NCI-H1694 treated with DMSO at 0.1 percent for 48 hours (cell line): ENCODE data around the gene SNX25.
"Not testable (repeated sequence)": the region's sequence is repeated elsewhere in the genome, so short reads cannot be mapped to it uniquely, and the experiment has no call there.

Source experiments
- DNase-seq: peaks from one replicate; lab custom pipeline; 2025; lab: John Stamatoyannopoulos, UW

Gene SNX25

DNA sequence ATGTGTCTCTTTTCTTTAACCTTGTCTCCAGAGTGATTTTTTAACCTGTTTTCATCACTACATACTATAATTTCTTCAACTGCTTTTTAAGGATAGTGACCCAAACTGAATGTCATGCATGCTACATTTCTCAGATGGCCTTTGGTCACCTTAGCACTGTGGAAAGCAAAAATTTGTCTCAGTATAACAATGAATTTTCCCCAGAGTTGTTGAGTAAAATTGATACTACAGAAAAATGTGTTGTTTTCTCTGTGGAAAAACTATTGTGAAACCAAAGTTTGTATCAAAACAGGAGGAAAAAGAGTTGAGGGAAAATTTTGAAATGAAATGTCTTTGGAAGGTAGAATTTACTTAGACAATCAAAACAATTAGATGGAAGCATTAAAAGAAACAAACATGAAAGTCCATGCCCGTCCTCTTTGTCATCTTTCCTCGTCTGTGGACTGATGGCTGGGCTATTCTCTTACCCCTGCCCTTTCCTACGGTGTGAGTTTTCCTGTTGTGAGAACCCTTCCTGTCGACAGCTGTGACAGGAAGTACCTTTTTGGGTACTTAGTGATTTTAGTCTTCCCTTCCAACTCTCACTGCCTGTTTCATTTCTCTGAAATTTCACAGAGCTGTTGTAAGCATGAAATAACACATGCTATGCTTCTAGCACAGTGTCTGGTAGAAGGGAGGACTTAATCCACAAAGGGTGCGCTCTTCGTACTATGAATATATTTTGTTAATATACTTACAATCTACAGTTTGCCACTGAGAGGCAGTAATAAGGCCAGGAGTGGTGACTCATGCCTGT lies 135.5 kb downstream of the SNX25 start:
- no peak for DNase-seq

DNA sequence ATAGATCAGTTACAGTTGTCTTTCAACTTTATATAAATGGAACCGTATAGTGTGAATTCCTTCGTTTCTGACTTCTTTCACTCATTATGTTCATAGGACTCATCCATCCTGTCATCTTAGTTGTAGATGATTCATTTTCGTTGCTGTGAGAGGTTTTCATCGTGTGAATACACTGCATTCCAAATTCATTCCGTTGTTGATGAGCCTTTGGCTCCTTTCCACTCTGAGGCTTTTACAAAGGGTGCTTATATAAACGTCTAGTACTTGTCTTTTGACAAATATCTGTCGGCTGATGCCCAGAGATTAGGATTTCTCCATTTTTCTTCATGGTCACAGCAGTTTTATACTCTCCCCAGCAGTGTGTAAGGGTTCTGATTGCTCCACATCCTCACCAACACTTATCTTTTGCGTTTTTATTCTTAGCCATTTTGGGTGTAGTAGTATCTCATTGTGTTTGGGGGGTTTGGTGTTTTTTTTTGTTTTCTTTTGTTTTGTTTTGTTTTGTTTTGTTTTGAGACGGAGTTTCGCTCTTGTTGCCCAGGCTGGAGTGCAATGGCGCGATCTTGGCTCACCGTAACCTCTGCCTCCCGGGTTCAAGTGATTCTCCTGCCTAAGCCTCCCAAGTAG lies 137.7 kb downstream of the SNX25 start:
- no peak for DNase-seq

DNA sequence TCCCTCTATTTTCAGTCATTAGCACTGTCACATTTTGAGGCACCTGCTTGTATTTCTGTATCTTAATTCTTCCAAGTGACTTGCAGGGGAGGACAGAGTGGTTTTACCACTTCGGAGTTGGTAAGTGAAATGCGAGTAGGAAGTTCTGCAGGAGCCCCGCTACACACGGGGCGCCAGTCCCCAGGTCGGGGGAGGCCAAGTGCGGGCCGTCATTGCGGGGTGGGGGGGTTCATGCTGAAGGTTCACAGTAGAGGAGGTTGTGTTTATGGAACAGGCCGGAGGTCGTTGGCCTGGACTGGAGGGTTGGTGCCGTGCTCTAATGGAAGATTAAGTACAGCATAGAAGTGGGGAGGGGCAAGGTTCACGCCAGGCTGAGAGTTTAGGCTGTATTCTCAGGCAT lies 142.3 kb downstream of the SNX25 start:
- no peak for DNase-seq

DNA sequence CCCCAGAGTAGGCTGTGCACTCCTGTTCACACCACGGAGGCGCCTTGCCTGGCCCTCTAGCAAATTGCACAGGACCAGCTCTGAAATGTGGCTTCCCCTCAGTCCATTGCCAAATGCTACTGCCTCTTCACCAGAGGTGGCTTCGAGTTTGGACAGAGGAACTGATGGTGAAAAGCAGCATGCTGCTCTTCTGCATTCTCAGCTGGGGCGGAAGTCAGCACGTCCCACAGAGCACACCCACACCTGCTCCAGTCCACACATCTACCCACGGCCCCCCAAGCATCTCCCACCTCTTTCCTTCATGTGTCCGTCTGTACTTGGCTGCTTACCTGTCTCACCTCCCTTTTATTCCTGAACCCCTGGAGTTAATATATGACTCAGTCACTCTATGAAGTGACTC lies 142.8 kb downstream of the SNX25 start:
- no peak for DNase-seq

DNA sequence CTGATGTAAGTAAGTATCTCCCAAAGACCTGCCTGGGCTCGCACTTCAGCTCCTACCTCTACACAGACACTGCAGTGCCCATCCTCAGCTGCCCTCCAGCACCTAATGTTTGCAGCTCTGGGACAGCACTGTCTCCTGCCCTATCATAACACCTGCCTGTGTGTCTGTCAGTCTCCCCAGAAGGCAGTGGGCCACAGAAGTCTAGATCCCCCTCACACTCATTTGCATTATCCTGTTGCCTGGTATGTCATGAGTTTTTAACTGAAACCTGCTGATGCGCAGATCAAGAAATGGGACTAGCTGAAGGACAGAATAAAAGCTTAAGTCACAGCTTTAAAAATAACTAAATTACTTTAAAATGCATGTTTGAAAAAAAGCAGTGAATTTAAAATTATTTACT lies 143.3 kb downstream of the SNX25 start:
- DNase-seq: no peak

DNA sequence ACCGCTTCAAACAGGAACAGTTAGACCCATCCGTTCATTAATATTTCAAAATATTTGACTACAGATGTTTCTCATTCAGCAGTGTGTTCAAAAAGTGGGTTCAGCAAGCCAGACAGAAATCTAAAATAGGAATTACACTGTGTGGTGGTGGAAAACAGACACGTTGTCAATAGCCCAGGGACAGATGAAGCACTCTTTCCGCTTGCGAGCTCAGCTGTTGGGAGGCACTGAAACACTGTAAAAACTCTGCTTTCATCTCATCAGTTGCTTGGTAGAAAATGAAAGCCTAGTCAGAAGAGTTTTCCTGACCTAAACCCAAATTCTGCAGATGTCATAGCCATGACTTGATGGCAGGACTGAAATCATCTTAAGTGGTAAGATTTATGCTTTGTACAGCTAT lies 147.8 kb downstream of the SNX25 start:
- no peak for DNase-seq

DNA sequence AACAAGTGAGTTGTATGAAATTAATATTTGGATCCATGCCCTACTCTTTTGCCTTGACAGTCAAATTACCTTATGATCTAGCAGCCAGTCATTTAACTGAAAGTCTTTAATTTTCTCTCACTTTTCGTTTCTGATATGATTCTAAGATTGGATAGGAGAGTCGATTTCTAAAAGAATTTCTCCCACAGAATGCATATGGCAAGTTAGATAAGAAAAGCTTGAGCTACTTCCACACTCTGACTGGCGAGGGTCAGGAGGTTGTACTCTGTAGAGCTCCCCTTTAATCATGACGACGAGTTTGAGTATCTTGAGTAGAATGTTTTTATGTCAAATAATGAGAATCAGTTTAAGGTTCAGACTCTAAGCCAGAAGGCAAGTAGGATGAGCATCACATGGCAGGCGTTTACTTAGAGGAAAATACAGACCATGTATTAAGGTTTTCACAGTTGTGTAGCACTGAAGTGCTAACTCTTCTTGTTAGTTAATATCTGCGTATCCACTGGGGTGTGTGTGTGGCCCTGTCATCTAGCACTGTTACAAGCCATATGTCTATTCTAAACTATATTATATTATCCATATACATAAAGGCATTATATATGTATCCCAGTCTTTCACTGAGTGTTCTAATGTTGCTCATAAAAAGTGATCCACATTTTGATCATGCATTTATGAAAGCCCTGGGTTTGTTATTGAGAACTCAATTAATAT lies 148.5 kb downstream of the SNX25 start:
- DNase-seq: no peak

DNA sequence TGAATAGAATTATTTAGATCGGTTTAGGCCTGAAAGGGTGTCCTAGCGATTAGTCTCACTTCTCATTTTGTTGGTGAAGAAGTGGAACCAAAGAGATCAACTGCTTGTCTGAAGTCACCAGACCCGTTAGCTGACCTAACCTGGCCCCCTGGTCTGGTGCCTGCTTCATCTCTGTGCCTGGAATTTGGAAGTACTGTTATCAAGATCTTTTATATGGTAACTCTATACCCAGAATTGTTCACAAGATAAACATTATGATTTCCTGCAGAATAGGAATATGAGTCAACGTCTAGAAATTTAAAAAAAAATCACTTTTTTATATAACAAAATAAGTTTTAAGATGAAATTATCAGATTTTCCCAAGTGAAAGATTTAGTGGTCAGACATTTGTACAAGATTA lies 149.1 kb downstream of the SNX25 start:
- DNase-seq: no peak

DNA sequence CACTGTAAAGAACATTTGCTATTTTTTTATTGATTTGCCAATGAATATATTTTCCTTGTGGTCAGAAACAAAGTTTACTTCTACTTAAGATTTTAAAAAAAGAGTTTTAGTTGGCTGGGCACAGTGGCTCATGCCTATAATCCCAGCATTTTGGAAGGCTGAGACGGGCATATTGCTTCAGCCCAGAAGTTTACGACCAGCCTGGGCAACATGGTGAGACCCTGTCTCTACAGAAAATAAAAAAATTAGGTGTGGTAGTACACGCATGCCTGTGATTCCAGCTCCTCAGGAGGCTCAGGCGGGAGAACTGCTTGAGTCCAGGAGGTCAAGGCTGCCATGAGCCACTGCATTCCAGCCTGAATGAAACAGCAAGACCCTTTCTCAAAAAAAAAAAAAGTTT lies 149.6 kb downstream of the SNX25 start:
- DNase-seq: no peak

DNA sequence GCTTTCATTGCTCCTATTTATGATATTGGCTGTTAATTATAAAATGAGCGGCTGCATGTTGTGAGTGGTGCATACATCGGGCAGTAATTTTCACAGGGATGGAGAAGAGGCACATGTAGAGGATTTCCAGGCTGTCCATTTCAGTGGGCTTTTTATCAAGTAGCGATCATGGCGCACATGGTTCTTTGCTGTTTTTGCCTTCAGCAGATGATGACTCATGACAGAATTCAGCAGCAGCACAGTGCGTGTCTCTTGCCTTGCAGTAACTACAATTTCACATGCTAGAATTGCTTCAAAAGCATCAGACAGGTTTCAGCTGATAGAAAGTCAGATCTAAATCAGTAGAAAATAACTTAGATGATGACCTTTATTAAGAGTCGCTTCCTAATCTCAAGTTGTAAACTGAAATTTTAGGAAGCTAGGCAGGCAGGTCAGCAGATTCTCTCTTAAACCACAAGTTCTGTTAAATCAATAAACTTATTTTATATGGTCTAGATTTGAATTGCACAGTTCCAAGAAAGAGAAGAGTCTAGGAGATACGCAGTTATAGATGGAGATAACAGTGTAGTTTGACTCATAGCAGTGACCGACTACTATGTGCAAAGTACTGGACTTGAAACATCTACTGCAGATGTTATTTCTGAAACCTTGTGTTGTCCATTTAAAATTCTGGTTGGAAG lies 150.5 kb downstream of the SNX25 start:
- DNase-seq: no peak

DNA sequence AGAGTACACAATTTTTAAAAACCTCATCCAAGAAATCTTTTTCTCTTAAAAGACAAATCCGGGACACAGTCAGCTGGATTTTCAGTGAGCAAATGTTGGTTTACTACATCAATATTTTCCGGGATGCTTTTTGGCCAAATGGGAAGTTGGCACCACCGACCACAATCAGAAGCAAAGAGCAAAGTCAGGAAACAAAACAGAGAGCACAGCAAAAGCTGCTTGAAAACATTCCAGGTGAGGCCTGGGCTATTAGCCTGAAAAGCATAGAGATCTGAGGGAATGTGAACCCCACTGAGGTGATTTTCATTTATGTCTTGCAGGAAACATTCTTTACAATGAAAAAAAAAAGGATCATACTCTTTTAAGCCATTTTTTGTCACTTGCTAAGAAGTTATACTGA lies 152.5 kb downstream of the SNX25 start:
- DNase-seq: no peak

DNA sequence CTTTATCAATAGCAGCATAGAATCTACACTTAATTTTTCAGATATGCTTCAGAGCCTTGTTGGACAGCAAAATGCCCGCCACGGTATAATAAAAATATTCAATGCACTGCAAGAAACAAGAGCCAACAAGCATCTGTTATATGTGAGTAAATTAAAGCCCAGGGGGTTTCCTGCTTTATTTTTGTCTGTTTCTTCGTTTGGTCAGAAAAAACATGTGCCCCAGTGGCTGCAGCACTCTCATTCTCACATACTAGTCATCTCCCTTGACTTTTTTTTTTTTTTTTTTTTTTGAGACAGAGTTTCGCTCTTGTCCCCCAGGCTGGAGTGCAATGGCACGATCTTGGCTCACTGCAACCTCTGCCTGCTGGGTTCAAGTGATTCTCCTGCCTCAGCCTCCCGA lies 153.2 kb downstream of the SNX25 start:
- DNase-seq: not testable (repeated sequence)

DNA sequence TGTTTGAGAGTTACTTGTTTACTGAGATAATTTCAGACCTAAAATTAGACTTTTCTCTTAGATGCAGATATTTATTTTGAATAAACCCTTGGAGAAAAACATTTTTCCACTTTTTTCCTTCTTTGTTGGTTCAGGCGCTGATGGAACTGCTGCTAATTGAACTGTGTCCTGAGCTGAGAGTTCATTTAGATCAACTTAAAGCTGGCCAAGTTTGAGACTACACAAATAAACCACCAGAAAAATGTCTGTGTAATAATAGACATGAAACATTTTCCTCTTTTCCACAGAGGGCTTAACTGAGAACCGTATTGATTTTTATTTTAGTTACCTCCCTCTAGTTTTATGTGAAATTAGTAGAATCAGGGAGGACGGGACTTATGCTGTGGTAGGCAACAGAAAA lies 153.9 kb downstream of the SNX25 start:
- no peak for DNase-seq

DNA sequence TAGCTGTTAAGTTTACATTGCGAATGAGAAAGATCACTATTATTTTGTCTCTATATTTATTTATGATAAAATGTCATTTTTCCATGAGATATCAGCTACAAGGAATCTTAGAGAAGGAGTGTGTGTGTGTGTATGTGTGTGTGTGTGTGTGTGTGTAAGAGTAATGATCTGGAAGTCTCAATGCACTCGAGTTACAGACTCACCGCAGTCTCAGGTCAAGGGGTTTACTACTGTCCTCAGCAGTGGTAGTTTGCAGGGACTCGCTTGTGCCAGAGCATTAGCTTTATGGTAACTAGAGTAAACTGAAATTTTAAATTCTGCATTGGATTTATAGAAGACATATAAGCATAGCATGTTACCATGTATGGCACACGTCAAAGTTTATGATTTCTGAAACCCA lies 155.5 kb downstream of the SNX25 start:
- no peak for DNase-seq

DNA sequence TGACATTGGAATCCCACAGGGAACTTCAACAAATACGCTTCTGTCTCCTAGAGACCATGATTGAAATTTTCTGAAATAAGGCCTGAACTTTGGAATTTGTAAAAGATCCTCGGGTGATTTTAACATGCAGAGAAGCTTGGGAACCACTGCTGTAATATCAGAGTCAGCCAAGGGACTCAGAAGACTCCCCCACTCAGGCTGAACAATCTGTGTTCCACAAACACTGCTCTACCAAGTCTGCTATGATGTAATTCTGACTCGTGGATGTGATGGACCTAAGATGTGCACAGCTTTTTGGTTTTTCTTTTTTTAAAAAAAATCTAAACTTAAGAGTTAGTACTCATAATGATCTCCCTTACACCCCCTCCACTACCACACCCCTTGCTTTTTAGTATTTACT lies 160.3 kb downstream of the SNX25 start:
- no peak for DNase-seq

DNA sequence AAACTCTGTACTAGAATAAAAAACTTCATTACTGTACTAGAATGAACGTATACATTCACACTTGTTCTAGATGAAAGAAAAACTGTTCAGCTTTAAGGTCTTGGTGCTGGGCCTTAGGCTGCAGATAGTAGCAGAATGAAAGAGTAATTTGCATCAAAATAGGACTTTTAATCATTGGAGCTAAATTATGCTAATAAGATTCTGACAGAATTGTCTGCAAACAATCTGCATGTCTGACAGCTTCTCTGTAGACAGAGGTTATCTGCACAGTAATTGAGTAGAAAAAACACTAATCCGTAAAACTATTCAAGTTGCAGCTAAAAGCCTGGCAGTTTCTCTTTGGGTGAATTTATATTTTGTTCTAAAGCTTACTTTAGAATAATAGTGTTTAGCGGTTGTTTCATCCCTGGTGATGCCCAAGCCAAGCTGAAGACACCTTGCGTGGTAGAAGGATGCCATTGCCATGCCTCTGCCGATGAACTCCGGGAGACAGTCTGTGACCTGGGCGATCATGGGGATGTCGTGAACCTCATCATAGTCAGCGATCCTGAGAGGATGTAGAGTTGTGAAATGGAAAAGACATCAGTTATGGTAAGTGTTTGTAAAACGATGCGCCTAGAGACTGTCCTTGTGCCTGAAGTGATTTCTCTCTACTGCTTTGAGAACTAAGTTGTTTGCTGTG lies 161.0 kb downstream of the SNX25 start:
- no peak for DNase-seq

DNA sequence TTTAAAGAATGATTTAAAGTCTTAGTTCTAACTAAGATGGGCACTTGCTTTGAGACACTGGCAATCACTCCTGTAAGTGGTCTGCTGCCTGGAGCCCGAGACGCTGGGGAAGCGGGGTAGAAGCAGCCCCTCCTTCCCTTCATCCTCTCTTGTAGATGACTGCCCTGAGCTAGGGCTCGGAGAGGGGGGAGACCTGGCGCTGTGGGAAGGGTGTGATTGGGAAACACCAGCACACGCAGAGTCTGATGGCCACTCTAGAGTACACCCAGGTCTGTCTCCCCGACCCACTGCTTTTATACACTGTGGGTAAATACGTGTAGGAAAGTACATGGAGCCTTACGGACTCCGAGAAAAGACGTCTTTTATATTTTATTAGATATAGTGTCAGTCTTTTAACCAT lies 162.3 kb downstream of the SNX25 start:
- DNase-seq: no peak

DNA sequence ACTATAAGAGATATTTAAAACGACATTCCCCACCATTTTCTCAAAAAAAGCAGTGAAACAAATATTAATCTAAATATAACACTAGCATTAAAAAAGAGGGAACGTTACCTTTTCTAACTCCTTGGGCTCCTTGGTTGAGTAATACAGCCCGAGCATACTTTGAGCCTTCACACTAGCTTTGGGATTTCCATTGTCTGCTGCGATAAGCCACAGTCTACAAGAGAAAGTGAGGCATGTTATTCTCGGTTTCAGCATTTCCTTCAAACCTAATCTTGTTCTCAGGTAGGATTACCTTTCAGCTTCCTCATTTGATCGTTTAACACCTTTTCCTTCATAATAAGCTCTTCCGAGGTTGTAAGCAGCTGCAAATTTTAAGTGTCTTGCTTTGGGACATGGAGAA lies 164.6 kb downstream of the SNX25 start:
- no peak for DNase-seq

DNA sequence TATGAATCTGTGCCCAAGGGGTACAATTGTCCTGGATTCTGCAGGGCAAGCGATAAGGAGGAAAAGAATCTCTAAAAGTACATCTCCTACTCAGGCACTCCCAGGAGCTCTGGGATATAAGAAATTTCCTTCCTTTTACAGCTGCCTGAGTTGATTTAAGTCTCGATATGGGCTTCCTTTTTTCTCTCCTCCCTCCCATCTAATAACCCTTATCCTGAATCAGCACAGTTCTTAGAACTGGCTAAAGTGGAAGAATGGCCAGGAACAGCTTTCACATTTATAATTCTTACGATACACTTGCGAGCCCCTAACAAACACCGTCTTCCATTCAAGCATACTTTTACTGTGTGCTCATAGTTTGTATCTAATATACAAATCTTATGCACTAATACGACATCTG lies 165.2 kb downstream of the SNX25 start:
- no peak for DNase-seq

DNA sequence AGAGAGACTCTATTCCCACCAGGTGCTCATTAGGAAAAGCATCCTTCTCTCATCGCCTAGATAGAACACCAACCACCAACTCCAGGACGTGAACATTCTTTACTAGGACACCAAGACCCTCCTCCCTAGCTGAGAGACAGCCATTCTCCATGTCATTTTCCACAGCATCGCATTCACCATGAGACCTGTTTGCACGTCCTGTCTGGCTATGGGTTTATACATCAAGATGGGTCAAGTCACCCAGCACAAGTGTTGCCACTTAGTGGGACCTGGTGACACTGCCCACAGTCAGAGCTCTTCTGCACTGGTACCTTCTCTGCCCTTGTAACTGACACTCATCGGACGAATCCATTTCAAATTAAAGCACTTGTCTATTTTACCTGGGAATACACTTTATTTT lies 168.9 kb downstream of the SNX25 start:
- DNase-seq: no peak

DNA sequence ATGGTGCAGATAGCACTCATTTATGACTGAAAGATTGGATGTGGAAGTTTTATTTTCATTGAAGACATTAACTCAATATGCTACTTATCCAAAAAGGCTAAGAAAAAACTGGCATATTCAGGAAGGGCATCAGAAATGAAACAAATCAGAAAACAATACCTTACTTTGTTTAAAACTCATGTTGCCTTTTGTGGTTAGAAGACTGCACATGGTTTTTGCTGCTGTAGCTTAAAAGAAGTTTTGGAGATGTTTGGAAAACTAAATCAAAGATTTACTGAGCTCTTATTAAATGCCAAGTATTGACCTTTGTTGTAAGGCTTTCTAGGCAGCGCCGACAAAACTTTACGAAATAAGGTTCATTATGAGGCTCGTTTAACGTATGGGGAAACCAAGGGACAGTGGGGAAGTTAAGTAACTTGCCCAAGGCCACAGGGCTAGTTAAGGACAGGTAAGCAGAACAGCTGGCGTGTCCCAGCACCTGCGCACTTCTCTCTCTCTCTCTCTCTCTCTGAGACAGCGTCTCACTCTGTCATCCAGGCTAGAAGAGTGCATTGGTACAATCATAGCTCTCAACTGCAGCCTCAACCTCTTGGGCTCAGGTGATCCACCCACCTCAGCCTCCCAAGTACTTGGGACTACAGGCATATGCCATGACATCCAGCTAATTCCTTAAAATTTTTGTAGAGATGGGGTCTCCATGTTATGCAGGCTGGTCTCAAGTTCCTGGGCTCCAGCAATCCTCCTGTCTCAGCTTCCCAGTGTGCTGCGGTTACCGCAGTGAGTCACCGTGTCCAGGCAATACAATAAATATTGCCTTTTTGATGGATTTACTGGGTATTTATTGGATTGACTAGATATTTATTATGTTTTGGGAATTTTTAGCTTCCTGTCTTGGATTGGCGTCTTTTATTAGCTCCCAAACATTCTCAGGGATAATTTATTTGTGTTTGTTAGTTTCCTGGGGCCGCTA lies 170.2 kb downstream of the SNX25 start:
- DNase-seq: no peak
